ENCODE data around the gene MEGF6.

- TF ChIP-seq, protein P1, sequence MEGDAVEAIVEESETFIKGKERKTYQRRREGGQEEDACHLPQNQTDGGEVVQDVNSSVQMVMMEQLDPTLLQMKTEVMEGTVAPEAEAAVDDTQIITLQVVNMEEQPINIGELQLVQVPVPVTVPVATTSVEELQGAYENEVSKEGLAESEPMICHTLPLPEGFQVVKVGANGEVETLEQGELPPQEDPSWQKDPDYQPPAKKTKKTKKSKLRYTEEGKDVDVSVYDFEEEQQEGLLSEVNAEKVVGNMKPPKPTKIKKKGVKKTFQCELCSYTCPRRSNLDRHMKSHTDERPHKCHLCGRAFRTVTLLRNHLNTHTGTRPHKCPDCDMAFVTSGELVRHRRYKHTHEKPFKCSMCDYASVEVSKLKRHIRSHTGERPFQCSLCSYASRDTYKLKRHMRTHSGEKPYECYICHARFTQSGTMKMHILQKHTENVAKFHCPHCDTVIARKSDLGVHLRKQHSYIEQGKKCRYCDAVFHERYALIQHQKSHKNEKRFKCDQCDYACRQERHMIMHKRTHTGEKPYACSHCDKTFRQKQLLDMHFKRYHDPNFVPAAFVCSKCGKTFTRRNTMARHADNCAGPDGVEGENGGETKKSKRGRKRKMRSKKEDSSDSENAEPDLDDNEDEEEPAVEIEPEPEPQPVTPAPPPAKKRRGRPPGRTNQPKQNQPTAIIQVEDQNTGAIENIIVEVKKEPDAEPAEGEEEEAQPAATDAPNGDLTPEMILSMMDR (IDR thresholded peaks at IDR 0.05) = no peak
- no peak for TF ChIP-seq POLR2A (IDR thresholded peaks at IDR 0.05)
These were observed 45.8 kb upstream of the MEGF6 start for GRCh38 chr1:3657096-3657475.
